Stimulated activated CD4-positive, alpha-beta T cell treated with anti-CD3 and anti-CD28 coated beads, TNF-alpha, amount 100 ng/mL, for 48 hours (primary cell): ENCODE measurements around the gene SERPINA9.

ENCODE experiments used
- DNase-seq, 3 donors: peaks; one replicate each; pipeline ENCODE4 v3.0.0-alpha.2; 2020; ENCODE audit warnings: low read depth in 3 of 3

Gene SERPINA9

GRCh38 chr14:94462219-94462551, 13.8 kb downstream of the SERPINA9 start:
- DNase-seq: no peak

GRCh38 chr14:94461526-94462218, 14.3 kb downstream of the SERPINA9 start:
- DNase-seq: no peak

GRCh38 chr14:94460631-94461416, 15.2 kb downstream of the SERPINA9 start:
- no peak for DNase-seq

GRCh38 chr14:94458558-94459205, 17.3 kb downstream of the SERPINA9 start:
- no peak for DNase-seq

- DNase-seq: no peak
Observed at GRCh38 chr14:94458096-94458495, 17.9 kb downstream of the SERPINA9 start.

GRCh38 chr14:94455928-94456327, 20.1 kb downstream of the SERPINA9 start:
- no peak for DNase-seq

GRCh38 chr14:94451826-94452225, 24.2 kb downstream of the SERPINA9 start:
- no peak for DNase-seq

- no peak for DNase-seq
Observed at GRCh38 chr14:94451091-94451771, 24.8 kb downstream of the SERPINA9 start.

- no peak for DNase-seq
Observed at GRCh38 chr14:94450722-94451090, 25.3 kb downstream of the SERPINA9 start.

- no peak for DNase-seq
Observed at GRCh38 chr14:94449930-94450329, 26.1 kb downstream of the SERPINA9 start.

GRCh38 chr14:94448071-94448808, 27.8 kb downstream of the SERPINA9 start:
- DNase-seq: no peak

GRCh38 chr14:94447206-94447605, 28.8 kb downstream of the SERPINA9 start:
- DNase-seq: no peak

- DNase-seq: no peak
Observed at GRCh38 chr14:94446126-94446525, 29.9 kb downstream of the SERPINA9 start.

- DNase-seq: no peak
Observed at GRCh38 chr14:94445003-94445402, 31.0 kb downstream of the SERPINA9 start.

- no peak for DNase-seq
Observed at GRCh38 chr14:94441531-94442205, 34.3 kb downstream of the SERPINA9 start.

- no peak for DNase-seq
Observed at GRCh38 chr14:94441130-94441529, 34.9 kb downstream of the SERPINA9 start.

- no peak for DNase-seq
Observed at GRCh38 chr14:94439453-94440057, 36.4 kb downstream of the SERPINA9 start.

GRCh38 chr14:94428610-94429009, 47.4 kb downstream of the SERPINA9 start:
- no peak for DNase-seq

- no peak for DNase-seq
Observed at GRCh38 chr14:94427016-94427613, 48.9 kb downstream of the SERPINA9 start.

GRCh38 chr14:94426526-94426925, 49.5 kb downstream of the SERPINA9 start:
- no peak for DNase-seq
